Activated CD4-positive, alpha-beta T cell treated with anti-CD3 and anti-CD28 coated beads for 1 hour (primary cell): ENCODE results near the gene LRWD1.
A peak's percentile ranks its signal among the peaks of the same experiment; 100 is the strongest.
"Not testable (repeated sequence)": the region's sequence is repeated elsewhere in the genome, so short reads cannot be mapped to it uniquely, and the experiment has no call there.

Experiments
- DNase-seq: peaks from one replicate; pipeline ENCODE4 v3.0.0-alpha.2; 2020

The LRWD1 gene

DNA sequence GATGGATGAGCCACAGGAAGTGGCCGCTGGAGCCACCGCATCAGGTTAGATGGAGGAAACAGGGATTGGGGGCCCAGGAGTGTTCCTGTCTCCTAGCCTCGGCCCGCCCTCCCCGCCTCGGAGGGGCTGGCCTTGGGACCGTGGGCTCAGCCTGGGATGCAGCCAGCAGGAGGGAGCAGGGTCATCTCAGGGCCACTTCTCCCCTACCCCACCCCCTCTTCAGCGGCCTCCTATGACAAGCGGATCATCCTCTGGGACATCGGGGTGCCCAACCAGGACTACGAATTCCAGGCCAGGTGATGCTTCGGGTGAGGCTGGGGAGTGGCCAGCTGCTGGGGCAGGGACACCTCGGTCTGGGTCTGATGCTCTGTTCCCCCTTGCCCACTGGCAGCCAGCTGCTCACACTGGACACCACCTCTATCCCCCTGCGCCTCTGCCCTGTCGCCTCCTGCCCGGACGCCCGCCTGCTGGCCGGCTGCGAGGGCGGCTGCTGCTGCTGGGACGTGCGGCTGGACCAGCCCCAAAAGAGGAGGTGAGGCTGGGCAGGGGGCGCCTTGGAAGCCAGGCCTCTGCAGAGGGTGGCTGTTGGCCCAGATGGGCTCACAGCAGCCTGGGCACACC, 4.7 kb downstream of the LRWD1 start:
- DNase-seq = no peak

- no peak for DNase-seq
Observed at GRCh38 chr7:102469972-102470825, 5.4 kb downstream of the LRWD1 start.

- DNase-seq = no peak
Observed at GRCh38 chr7:102471791-102472125, 7.0 kb downstream of the LRWD1 start.

DNA sequence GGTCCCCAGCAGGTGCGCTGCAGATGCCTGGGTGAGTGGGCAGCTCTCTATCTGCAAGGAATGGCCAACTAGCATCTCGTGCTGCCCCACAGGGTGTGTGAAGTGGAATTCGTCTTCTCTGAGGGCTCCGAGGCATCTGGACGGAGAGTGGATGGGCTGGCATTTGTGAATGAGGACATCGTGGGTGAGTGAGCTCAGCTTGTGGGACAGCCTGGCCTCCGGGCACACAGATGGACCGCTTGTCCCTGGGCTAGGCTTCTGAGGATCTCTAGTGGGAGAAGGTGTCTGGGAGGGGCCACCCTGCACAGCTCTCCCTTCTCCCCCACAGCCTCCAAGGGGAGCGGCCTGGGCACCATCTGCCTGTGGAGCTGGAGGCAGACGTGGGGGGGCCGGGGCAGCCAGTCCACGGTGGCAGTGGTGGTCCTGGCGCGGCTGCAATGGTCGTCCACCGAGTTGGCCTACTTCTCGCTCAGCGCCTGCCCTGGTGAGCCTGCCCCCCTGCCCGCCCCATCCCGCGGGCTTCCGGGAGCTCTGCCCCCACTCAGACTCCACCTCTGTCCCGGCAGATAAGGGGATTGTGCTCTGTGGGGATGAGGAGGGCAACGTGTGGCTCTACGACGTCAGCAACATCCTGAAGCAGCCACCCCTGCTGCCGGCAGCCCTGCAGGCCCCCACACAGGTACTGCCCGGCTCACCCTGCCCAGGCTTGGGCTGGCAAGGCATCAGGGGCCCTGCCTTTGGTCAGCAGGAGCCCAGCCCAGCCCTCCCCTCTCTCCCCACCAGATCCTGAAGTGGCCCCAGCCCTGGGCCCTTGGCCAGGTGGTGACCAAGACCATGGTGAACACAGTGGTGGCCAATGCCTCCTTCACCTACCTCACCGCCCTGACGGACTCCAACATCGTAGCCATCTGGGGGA, 7.6 kb downstream of the LRWD1 start:
- DNase-seq = no peak

GRCh38 chr7:102473271-102473991, 8.6 kb downstream of the LRWD1 start:
- DNase-seq = no peak

- DNase-seq = not testable (repeated sequence)
Observed at GRCh38 chr7:102474116-102474515, 9.3 kb downstream of the LRWD1 start.

GRCh38 chr7:102474736-102475435, 10.1 kb downstream of the LRWD1 start:
- DNase-seq = not testable (repeated sequence)

DNA sequence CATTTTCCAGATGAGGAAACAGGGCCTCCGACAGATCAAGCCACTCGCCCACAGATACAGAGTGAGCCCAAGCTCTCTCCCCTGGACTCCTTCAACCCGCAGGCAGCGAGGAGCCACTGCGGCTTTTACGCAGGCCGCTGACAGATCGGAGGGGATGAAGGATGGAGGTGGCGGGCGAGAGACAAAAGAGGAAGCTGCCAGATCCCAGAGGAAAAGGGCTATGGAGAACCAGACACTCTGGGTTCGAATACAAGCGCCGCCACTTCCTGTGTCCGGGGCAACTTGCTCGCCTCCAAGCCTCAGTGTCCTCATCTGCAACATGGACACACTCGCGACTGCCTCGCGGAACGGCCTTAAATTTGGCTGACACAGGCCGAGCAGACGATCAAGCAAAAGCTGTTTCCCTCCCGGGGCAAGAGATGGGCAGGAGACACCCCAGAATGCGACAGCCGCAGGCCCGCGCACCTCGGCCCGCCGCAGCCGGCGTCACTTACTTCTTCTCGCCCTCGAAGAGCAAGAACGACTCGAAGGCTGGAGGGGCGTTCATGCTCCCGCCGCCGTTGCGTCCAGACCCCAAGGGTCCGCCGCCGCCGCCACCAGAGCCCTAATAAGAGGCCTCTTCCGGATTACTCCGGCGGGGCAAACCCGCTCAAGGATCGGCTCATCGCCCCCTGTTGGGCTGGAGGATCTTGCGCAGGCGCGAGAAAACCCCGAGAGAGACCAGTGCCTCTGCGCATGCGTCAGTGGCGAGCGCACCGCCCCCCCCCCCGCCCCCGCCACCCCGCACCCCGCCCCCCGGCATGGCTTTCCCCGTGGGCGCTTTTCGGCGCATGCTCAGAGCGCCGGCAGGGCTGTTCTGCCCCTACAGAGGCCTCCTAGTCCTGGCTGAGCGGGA, 13.8 kb downstream of the LRWD1 start, which contains the start of gene POLR2J:
POLR2J (minus strand) TSS at position 609 of the 895 bp plus-strand sequence; CDS start at position 547, 62 bp downstream.
- peak; percentile 88 for DNase-seq

DNA sequence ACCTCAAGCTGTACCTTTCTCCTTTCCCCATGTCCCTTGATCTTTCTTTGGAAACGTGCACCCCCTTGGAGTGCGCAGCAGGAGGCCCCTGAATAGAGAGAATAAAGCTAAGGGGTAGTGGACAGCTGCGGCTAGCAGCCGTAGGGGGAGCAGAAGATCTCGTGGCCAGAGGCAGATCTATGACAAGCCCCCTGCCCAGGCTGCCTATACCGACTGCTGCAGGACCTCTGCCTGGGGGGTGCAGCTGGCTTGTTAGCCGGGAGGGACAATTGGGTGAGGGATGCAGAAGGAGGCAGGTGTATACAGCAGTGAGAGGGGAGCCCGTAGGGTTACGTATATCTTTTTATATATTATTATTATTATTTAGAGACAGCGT, 14.4 kb downstream of the LRWD1 start:
- not testable (repeated sequence) for DNase-seq

DNA sequence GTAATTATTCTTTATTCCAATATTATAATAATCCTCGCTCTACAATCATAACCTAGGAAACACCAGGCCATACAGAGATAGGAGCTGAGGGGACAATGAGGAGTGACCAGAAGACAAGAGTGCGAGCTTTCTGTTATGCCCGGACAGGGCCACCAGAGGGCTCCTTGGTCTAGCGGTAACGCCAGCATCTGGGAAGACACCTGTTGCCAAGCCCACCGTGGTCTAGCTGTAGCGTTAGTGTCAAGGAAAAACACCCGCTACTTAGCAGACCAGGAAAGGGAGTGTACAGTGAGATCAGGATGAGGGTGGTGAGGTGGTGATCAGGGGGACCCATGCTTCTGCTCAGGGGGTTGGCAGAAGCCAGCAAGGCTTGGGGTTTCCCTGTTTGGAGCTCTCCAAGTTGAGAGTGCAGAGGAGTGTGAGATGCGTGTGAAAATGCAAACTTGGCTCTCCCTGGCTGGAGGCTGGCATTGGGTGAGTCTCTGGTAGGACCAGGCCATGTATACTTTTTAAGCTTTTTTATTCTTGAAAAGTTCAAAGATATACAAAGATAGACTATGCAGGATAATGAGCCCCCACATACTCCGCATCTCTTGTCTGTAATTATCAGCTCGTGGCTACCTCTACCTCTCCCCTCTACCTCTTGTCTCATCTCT, 15.3 kb downstream of the LRWD1 start:
- peak; percentile 7 for DNase-seq

DNA sequence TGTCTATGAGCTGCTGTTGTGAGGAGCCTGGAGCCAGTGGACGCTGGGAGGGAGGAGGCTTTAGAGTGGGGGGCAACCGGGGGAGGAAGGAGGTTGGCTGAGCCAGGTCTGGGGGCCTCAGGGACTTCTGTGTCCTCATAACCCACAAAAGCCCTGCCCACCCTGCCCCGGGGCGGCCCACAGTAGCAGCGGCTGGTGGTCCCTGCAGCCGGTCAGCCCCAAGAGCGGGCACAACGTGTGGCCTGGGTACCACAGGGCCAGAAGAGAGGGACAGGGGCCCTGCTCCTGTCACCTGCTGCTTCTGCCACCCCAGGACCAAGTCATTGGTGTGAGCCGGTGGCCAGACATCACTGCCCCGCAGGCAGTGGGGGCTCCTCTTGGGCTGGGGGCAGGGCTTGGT, 17.2 kb downstream of the LRWD1 start:
- not testable (repeated sequence) for DNase-seq

DNA sequence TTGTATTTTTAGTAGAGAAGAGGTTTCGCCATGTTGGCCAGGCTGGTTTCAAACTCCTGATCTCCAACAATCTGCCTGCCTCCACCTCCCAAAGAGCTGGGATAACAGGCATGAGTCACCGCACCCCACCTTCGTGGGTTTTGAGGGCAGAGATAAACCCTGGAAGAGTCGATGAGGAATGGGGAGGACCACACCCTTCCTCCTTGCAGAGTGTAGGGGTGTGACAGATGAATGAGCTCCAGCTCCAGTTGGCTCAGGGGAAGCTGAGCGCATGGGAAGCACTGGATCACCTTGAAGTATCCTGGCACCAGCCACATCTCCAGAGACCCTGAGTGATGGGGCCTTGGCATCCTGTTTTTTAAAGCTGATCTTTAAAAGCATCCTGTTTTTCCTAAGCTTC, 19.5 kb downstream of the LRWD1 start:
- DNase-seq = not testable (repeated sequence)

DNA sequence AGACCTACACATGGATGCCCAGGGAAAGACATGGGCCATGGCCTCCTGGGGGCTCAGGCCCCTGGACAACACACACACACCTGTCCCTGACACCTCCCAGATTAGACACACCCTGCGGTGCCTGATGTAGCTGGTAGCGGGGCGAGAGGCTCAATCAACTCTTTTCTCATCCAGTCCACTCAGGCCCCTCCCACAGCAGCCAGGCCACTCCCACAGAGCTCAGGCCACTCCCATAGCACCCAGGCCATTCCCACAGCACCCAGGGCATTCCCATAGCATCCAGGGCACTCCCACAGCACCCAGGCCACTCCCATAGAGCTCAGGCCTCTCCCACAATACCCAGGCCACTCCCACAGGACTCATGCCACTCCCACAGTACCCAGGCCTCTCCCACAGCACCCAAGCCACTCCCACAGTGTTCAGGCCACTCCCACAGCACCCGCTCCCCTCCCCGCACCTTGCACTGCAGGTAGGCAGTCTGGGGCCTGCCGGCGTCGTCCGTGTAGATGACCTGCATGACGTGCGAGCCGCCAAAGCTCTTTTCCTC, 25.8 kb downstream of the LRWD1 start:
- not testable (repeated sequence) for DNase-seq

DNA sequence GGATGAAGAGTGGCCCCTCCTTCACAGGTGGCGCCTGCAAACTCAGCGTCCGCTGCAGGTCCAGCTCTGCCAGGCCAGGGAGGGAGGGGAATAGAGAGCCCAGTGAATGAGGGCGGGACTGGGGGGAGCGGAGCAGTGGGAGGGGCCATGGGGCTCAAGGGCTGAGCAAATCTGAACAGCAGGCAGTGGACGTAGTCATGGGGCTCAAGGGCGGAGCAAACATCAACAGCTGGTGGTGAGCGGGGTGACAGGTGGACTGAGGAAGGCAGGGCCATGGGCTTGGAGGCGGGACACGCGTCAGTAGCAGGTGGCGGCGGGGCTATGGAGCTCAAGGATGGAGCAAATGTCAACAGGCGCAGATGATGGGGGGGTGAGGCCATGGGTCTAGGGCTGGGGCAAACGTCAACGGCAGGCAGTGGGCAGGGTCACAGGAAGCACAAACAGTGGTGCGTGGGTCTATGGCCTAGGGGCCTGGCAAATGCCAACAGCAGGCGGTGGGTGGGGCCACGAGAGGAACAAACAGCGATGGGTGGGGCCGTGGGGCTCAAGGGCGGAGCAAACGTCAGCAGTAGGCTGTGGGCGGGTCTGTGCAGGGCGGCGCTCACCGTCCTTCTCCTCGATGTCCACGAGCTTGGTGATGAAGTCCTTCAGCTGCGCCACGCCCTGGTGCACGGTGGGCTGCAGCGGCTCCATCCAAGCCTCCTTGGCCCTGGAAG, 28.6 kb downstream of the LRWD1 start:
- not testable (repeated sequence) for DNase-seq

DNA sequence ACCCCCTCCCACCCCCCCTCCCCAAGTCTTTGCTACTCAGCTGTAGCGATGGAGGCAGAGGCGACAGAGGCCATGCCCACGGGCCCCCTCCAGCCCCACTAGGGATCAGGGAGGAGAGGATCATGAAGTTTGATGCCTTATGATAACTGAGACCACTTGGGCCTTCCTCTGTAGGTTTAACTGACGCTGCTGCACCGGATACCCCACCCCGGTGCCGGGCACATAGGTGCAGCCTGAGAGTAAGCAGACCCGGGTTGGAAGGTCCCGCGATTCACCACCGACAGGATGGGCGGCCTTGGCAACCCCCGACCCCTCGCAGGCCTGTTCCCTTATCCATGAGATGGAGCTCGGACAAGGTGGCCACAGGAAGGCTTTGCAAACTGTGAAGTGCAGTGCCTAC, 29.2 kb downstream of the LRWD1 start:
- DNase-seq = not testable (repeated sequence)

- DNase-seq = not testable (repeated sequence)
Observed at GRCh38 chr7:102494473-102495149, 29.8 kb downstream of the LRWD1 start.

- not testable (repeated sequence) for DNase-seq
Observed at GRCh38 chr7:102496861-102497260, 32.1 kb downstream of the LRWD1 start.

GRCh38 chr7:102497308-102497707, 32.5 kb downstream of the LRWD1 start:
- not testable (repeated sequence) for DNase-seq

GRCh38 chr7:102498321-102498720, 33.5 kb downstream of the LRWD1 start:
- DNase-seq = not testable (repeated sequence)
